IPS-11a (cell line): ENCODE data around the gene PICK1.

ENCODE experiments used
- H3K4me3 ChIP-seq: one replicate; pipeline ENCODE4 v1.5.1; 2013; ENCODE audit warnings: low read depth, low read length, control low read depth

Gene PICK1

DNA sequence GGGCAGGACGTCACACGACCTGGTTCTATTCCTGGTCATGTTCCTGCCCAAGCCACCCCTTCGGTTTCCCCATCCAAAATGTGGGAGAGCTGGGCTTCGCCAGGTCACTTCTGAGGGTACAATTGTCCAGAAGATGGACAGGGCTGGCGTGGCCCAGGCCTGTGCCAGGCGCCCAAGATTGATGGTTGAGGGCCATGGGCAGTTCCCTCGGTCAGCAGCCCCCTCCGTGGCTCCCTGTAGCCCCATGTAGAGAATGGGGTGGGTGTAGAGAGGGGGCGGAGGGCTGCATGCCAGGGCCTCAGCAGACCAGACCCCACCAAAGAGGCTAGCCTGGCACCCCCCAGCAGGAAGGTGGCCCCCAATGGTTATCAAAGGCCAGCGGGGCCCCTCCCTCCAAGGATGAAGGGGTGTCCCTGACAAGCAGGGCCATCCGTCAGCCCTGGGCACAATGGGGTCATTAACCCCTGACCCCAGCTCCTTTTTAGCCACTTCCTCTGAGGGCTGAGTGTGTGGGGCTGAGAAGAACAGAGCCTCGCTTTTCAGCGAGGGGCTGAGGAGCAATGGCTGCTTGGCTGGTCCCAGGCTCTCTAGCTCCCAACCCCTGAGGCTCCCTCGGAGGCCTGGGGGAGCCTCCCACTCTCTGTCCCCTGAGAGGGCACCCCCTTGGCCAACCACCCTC is 11.0 kb upstream of the PICK1 start:
- no peak overlapping the region for H3K4me3 ChIP-seq

DNA sequence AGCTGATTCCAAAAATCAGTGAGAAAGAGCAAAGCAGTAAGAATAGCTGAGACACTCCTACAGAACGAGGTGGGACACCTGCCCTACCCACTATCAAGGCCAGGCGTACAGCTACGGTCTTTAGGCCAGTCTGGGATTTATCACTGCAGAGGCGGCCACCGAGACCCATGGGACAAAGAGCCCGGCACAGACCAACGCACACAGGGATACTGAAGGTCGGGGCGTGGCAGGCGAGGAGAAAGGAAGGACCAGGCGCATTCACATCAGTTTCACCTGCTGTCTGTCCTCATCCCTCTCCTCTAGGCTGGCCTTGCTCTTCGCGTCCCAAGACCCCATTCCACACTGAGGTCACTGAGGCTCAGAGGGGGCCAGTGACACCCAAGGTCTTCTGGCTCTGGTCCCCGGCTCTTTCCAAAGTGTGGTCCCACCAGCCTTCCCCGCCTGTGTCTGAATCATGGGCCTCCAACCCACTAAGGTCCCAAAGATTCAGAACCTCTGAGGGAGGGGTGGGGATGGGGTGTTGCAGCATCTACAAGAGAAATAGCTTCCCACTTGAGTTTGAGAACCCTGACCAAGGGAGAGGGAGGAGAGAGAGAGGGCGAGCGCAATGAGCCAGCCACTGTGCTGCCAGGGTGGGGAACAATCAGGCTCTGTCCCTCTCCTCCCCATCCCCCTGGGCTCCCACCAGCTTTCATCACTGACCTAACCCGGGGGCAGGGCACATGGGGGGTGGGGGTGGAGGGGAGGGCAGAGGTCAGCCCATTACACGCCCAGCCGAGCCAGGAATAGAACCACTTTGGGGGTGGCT is 7.2 kb upstream of the PICK1 start:
- H3K4me3 ChIP-seq = no peak overlapping the region

DNA sequence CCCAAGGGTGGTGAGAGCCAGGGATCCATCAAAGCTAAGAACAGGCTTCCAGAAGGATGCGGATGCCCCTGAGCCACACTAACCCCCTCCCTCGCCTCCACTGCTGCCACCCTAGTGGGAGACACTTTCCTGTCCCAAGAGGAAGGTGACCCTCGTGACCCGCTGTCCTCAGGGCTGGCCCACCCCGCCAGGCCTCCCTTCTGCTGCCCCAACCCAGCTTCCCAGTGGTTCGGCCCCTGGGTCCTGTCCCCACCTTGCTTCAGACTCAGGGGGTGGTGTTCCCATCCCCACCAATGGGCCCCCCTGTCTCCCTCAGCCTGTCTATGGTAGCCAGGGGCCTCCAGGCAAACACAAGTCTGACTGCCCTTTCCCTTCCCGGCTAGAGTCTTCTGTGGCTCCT is 6.5 kb upstream of the PICK1 start:
- H3K4me3 ChIP-seq = no peak overlapping the region

DNA sequence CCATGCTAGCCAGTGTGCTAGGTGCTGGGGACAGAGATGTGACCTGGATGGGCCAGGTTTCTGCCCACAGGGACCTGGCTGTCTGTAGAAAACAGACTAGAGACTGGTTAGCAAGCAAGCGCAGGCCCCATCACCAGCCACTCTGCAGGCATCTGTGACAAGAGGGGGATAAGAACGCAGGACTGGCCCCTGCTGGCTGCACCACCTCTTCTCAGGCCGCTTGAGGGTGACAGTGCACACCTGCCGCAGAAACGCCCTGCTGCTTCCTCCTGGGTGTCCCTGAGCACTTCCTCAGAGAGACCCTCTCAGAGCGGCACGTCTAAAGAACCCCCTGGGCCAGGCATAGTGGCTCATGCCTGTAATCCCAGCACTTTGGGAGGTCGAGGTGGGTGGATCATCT is 5.9 kb upstream of the PICK1 start:
- no peak overlapping the region for H3K4me3 ChIP-seq

DNA sequence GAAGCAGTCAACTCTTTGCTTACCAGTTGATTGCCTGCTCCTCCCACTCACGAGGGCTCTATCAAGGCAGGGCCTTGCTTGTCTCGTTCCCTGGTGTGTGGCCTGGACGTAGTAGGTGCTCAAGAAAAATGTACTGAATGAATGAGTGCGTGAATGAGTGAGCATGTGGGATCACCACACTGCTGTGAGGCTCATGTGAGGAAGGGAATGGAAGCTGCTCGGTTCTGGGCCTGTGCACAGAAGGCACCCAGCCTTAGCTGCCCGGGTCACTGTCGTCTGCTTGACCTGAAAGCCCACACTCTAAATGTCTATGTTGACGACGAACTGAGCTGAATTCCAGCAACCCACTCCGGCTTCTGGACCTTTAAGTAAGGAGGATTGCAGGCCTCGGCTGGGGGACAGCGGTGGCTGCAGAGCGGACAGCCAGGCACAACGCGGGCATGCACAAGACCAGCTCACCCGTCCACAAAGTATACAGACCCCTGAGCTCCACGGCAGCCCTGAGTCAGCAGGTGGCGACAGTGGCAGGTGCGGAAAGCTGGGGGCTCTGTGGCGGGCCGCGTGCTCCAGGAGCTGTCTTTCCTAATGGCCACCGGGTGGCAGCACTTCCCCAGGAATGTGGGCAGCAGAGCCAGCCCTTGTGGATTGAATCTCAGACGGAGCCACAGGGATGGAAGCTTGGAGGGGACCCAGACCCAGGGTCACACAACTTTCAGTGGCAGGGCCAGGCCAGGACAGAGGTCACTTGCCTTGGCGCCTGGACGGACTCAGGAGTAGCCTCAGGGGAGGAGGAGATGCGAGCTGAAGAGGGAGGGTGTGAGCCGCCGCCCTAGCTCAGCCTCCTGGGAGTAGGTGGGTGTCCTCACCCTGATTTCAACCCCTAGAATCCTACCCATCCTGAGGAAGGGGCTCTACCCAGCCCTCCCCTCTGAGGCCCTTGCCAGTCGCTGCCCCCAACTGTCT is 5.0 kb upstream of the PICK1 start:
- no peak overlapping the region for H3K4me3 ChIP-seq

DNA sequence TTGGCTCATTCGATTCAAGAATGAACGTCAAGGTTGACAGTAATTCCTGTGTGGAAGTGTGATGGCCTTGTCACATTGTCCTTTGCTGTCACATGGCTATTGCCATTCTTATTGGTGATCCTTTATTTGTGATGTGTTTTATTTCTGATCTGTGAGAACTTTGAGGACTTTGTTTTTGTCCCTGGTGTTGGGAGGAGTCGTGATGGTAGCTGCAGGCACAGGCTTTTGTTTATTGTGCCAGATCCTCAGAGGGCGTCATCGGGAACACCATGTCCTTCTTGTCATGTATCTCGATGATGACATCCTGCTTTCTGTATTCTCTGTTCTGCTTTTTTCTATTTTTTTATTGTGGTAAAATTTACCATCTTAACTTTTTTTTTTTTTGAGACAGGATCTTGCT is 5.6 kb downstream of the PICK1 start:
- H3K4me3 ChIP-seq = no peak overlapping the region

DNA sequence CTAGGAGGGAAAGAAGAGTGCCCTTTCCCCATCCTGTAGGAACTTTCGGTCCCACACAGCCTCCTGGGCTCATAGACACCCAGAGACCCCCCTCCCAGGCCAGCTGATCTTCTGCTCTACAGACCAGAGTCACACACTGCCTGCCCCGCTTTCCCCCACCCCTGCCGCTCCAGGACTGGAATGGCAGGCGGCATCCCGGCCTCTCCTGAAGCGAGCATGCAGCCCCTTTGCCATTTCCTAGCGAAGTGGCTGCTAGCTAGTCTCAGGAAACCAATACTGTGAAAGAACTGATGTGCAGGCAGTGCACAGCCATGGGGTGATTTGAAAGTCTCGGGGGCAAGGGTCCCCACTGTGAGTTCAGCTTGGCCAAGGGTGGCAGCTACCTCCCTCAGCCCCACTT is 8.3 kb downstream of the PICK1 start:
- no peak overlapping the region for H3K4me3 ChIP-seq

DNA sequence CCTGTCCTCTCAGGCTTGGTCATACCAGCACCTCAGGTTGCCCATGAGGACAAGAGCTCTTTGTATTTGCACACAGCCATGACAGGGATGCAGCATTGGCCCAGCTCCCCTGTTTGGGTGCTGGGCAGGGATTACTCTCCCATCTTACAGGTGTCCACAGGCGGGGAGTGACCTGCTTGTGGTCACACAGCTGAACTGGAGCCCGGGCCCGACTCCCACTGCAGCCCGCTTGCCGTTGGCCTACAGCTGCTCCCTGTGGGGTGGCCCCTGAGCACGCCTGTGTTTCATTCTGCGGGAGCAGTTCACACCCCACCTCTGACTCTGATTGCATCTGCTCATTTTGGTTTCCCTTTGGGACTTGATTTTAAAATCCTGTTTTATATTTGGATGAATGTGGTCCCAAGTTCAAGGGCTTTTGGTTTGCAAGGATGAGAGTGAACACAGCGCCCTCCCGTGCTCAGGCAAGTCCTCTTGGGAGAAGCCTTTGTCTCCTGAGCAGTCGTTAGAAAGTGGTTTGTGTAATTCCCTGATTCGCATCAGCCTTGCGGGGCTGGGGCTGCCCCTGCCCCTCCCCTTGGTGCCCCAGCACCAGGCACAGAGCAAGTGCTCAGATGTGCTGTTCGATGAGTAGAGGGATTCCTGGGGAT is 9.3 kb downstream of the PICK1 start:
- H3K4me3 ChIP-seq = no peak overlapping the region

DNA sequence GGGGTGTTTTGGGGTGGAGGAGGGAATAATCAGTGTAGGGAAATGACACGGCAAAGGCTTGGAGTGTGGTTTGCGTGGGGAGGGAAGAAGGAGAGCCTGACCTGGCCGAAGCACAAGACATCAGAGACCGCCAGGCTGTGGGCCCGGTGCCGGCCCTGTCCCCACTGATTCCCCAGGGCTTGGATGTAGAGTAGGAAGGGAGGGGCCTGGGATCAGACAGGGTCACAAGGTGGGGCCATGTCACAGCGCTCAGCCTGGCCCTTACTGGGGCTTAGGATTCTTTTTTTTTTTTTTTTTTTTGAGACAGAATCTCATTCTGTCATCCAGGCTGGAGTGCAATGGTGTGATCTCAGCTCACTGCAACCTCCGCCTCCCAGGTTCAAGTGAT is 9.8 kb downstream of the PICK1 start:
- H3K4me3 ChIP-seq = no peak overlapping the region

DNA sequence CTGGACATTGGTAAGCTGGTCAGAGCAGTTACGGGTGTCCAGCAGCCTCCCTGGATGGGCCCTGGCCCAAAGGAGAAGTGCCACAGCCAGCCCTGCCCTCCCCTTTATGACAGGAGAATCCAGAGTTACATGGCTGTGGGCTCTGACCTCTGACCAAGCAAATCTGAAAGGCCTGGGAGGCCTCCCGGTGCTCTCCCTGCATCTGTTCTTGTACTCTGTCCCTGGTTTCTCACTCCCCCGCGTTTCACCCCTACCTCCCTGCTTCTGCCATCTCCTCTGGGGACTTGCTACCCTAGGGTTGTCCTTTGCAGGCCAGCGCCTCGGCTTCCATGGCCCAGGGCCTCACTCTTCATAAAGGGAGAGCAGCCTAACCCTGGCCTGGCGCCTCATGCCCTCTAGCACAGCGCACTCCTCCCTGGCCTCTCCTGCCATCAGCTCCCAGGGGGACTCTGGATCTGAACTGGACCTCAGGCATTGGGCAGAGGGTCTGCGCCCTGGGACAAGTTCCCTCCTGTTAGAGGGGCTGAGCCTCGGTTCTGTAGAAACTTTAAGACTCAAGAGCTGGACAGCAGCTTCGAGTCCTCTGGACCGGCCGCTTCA is 10.7 kb downstream of the PICK1 start:
- no peak overlapping the region for H3K4me3 ChIP-seq

DNA sequence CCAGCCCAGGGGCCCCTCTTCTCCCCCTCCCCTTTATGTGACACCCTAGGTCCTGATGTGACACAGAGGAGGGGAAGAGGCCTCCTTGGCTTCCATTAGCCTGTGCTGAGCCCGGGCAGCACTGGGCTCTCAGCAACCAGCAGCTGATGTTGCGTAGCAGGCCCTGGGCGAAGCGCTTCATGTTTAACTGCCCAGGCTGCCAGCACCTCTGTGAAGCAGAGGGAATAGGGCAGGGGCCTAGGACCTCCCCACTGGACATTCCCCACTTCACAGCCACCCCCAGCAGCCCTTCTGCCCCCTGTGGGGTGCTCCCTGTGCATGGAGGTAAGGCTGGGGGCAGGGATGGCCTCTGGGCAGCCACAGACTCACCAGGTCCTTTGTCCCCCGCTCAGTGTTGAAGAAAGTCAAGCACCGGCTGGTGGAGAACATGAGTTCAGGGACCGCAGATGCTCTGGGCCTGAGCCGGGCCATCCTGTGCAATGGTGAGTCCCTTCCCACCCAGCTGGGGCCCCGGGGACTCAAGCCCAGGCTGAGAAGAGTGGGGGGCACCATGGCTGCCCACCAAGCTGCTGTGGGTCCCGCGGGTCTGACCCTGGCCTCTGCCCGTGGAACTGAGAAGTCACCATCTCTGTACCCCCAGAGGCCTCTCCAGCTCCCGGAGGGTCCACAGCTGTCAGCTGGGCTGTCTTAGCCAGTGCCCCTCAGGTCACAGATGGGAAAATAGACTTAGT is 11.6 kb downstream of the PICK1 start:
- H3K4me3 ChIP-seq = no peak overlapping the region

DNA sequence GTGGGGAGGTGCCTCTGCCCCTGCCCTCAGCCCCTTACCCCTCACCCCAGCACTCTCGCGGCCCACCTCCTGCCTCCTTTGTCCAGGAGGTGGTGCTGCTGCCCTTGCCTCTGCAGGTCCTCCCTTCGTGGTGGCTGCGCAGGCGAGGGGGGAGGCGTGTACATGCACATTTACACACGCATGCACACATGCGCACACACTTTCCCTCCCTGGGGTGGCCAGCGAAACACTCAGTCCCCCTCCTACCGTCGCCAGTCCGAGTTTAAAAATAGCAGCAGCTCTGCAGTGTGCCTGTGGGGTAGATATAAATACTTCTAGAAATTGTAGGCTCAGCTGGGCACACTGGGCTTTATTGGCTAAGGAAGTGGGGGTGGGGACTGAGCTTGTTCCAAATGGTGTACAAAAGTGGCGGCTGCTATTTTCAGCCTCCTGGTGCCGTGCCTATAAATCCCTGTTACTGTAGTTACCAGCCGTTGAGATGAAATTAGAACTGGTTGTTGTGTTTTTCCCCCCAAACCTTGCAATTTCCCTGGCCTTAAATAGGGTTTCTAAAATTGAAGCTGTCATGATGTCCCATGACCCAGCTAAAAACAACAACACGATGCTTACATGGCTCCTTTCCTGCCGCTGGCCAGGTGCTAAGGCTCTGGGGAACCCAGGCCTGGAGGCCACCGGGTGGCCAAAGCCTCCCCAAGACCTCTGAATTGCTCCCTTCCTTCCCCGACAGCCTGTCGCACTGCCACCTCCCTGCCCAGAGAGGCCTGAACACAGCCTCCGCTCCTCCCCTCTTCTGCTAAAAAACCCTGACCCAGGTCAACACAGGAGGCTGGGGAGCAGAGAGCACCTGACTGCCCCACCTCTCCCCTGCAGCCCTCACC is 12.4 kb downstream of the PICK1 start:
- H3K4me3 ChIP-seq = no peak overlapping the region

DNA sequence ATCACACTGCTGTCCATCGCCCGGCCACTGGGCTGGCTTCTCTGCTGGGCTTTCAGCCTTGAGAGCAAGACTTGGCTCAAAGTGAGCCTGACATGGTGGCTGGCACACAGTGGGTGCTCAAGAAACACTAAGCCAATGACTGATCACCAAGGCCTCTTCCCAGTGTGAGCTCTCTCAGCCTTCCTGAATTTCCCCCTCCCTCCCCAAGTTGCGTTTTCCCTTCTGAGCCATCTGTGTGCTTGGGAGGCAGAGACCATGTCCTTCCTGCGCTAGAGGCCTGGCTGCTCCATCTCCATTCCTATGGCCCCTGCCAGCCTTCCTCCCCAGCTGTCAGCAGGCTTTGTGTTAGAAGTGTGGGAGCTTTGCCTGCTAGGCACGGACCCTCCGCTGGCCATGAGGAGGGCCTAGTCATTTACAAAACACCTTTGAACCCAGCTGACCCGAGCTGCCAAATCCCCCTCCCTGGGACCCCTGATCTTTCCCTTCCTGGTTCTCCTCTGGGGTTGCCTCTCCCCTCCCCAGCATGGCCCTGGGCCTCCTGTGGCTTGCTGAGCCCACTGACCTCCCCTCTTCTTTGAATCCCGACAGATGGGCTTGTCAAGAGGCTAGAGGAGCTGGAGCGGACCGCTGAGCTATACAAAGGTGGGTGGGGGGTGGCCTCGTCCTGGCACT is 13.2 kb downstream of the PICK1 start:
- H3K4me3 ChIP-seq = no peak overlapping the region

DNA sequence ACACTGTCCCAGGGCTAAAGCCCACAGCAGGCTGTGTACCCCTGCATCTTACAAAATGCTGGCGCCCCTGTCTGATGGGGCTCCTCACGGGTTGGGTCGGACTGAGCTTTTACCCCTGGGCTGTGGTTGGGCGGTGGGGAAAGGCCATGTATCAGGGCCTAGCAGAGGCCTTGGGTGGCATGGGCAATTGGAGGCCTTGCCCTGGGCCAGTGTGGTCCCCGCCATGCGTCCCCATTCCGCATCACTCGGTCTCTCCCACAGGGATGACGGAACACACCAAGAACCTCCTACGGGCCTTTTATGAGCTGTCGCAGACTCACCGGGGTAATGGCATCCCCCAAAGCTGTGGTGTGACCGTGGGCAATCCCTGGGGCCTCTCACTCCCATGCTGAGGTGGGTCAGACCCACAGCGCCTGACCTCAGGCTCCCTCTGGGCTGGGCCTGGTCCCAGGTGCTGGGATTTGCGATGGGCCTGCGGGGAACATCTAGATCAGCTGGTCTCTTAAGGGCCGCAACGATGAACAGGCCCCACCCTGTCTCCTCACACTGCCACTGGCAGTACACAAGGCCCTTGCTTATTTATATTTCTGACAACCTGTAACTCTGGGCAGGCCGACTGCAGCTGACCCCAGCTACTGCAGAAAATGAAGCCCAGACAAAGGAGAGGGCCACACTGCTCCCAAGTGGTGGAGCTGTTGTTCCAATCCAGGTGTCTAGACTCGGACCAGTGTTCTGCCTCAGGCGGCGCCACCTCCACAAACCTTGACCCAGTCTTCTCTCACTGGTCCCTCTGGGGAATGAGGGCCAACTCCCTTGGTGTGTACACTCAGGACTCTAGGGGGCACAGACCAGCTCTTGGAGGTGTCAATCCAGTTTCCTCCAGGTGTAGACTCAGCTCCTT is 14.5 kb downstream of the PICK1 start:
- no peak overlapping the region for H3K4me3 ChIP-seq

DNA sequence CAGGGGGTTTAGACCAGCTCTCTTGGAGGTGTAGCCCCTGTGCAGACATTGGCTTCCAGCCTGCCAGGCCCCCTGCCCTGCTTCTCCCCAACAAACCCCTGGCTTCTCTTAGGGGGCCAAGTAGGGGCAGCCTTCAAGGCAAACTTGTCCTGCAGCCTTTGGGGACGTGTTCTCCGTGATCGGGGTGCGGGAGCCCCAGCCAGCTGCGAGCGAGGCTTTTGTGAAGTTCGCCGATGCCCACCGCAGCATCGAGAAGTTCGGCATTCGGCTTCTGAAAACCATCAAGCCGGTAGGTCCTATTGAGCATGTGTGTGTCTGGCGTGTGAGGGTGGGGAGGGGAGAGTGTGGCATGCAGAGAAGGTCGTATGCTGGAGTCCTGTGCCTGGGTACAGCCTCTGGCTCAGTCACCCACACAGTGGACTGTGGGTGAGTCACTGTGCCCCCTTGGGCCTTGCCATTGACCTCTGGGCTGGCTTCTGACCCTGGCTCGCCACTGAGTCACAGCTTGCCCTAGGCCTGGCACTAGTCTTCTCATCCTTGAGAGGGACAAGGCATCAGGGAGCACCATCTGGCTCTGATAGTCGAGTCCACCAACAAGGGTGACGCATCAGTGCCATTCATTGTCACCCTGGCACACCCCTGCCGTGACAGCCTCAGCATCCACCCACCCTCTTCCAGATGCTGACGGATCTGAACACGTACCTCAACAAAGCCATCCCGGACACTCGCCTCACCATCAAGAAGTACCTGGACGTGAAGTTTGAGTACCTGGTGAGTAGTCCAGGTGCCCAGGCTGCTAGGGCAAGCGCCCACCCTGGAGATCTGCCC is 15.3 kb downstream of the PICK1 start:
- H3K4me3 ChIP-seq = no peak overlapping the region
